K562 (cell line): ENCODE measurements around the gene DNASE2. TPM values are rescaled to one million over a fixed set of nuclear protein-coding genes. Genes with fewer than 3 reads are reported as not detected.

Source experiments
- C11orf30 ChIP-seq: fragments of 450-650 bp; IDR thresholded peaks from 2 replicates; pipeline ENCODE4 v1.6.1; 2016; ENCODE audit warnings: low read depth, mild to moderate bottlenecking
- ELF1 ChIP-seq: fragments of 200-800 bp; sonication (Bioruptor generic); IDR thresholded peaks from 2 replicates; pipeline ENCODE4 v1.6.1; 2016; ENCODE audit warnings: missing genetic modification characterization, missing compliant biosample characterization
- HEY1 ChIP-seq: fragments of 250-450 bp; sonication (Bioruptor Pico); IDR thresholded peaks from 2 replicates; pipeline ENCODE4 v1.5.0; 2020; ENCODE audit warnings: mild to moderate bottlenecking, moderate library complexity, borderline replicate concordance
- PURB ChIP-seq: sonication (generic); formaldehyde crosslinking; IDR thresholded peaks from 2 replicates; pipeline ENCODE4 v1.9.0; 2021; ENCODE audit warnings: low read depth, mild to moderate bottlenecking, missing genetic modification reagents
- SMAD2 ChIP-seq: fragments of 150-350 bp; IDR thresholded peaks from 2 replicates; pipeline ENCODE4 v1.6.1; 2014; ENCODE audit warnings: low read depth, mild to moderate bottlenecking, low read length
- TSHZ1 ChIP-seq: fragments of 250-450 bp; sonication (Bioruptor Pico); IDR thresholded peaks from 2 replicates; pipeline ENCODE4 v1.4.0; 2020; ENCODE audit warnings: mild to moderate bottlenecking, moderate library complexity
- ZNF12 ChIP-seq: sonication (generic); formaldehyde crosslinking; IDR thresholded peaks from 2 replicates; pipeline ENCODE4 v1.4.0; 2020; ENCODE audit warnings: mild to moderate bottlenecking, missing genetic modification reagents
- ZNF311 ChIP-seq: fragments of 250-450 bp; sonication (Bioruptor Pico); IDR thresholded peaks from 2 replicates; pipeline ENCODE4 v1.4.0; 2020; ENCODE audit warnings: mild to moderate bottlenecking, moderate library complexity
- polyA plus RNA-seq, 8 experiments: library from polyadenylated mRNA; depleted of rRNA in 4 of 8; stranded (reverse) in 5 of 8; unstranded in 3 of 8; fragments of >200 nt; fragmentation: Nextera tagmentation in 2 of 8; fragmentation: Illumina TruSeq in 1 of 8; extraction: Ambion mirVana in 2 of 8; extraction: Trizol in 1 of 8; gene quantifications; 2 replicates each; pipeline versions ENCODE4 v1.2.1 to v1.2.3, GENCODE V29; 2011 to 2014; ENCODE audit warnings: inconsistent platforms in 1 of 8, missing spikeins in 1 of 8
- total RNA-seq, 7 experiments: library from RNA; depleted of rRNA in 6 of 7; stranded (reverse); fragments of >200 nt in 6 of 7; fragmentation: Illumina TruSeq in 2 of 7; extraction: Trizol in 2 of 7; gene quantifications; 2 replicates each; pipeline versions ENCODE4 v1.2.1 to v1.2.3, GENCODE V29; 2011 to 2021; ENCODE audit warnings: low replicate concordance in 1 of 7
- TF ChIP-seq, protein P1 (sequence below): fragments of 250-450 bp; sonication (Bioruptor Pico); IDR thresholded peaks from 2 replicates; pipeline ENCODE4 v1.5.1; 2021; ENCODE audit warnings: mild to moderate bottlenecking

Gene DNASE2
- total and polyA plus RNA-seq, 9 of the 15 experiments (the other 6 are each of a cell fraction or from before 2014, with no cell fraction given): 4.4 to 27.0 (median 20.2) TPM

DNA sequence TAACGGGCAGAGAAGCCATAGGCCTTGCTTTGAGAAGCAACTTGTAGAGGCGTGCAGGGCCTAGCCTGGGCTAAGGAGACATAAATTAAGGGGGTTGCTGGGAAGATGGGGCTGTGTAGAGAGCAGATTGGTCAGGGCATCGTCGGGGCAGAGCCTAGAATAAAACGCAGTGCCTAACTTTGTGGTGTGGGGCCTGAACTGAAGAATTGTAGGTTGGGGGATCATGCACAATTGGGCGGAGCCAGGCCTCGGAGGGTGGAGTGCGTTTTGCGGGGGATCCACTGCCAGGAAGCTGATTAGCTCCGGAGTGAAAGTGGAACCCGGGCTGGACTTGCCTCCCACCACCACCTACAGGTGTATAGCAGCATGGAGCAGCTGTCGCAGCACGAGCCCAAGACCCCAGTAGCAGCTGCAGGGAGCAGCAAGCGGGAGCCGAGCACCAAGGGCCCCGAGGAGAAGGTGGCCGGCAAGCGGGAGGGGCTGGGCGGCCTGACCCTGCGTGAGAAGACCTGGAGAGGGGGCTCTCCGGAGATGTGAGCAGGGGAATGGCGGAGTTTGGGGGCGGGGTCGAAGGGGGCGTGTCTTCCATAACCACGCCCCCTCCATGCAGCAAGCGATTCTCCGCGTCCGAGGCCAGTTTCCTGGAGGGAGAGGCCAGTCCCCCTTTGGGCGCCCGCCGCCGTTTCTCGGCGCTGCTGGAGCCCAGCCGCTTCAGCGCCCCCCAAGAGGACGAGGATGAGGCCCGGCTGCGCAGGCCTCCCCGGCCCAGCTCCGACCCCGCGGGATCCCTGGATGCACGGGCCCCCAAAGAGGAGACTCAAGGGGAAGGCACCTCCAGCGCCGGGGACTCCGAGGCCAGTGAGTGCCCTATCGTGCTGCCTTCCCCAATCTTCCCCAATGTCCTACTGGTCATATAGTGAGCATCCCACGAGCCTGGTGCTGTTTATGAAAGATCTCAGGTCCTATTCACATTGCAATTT, 13.8 kb downstream of the DNASE2 start (continued):
- TF ChIP-seq ZNF12 (CRISPR knock-in tag) (no peak), TSHZ1 (CRISPR knock-in tag) (no peak), ELF1 (no peak), ZNF311 (no peak), SMAD2 (no peak), PURB (CRISPR knock-in tag) (no peak), C11orf30 (no peak), HEY1 (CRISPR knock-in tag) (no peak)
- TF ChIP-seq, protein P1, sequence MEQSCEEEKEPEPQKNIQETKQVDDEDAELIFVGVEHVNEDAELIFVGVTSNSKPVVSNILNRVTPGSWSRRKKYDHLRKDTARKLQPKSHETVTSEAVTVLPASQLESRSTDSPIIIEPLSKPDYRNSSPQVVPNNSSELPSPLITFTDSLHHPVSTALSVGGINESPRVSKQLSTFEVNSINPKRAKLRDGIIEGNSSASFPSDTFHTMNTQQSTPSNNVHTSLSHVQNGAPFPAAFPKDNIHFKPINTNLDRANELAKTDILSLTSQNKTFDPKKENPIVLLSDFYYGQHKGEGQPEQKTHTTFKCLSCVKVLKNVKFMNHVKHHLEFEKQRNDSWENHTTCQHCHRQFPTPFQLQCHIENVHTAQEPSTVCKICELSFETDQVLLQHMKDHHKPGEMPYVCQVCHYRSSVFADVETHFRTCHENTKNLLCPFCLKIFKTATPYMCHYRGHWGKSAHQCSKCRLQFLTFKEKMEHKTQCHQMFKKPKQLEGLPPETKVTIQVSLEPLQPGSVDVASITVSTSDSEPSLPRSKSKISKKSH: no peak
